Fibroblast of gingiva (primary cell): ENCODE results near the gene FAM111B.

ENCODE experiments used
- DNase-seq: peaks from one replicate; pipeline ENCODE4 v3.0.0-alpha.2; 2011; ENCODE audit warnings: low read depth

The FAM111B gene

GRCh38 chr11:59157433-59157832, 50.4 kb downstream of the FAM111B start:
- DNase-seq: no peak

- peak; percentile 76 for DNase-seq
Measured at GRCh38 chr11:59158206-59159068, 51.4 kb downstream of the FAM111B start.

GRCh38 chr11:59164028-59164427, 57.0 kb downstream of the FAM111B start:
- no peak for DNase-seq

- DNase-seq: peak; percentile 83
Measured at GRCh38 chr11:59171508-59172322, 64.7 kb downstream of the FAM111B start, which contains the start of gene DTX4. TSS of gene DTX4 (plus strand) at chr11:59172132. CDS start at chr11:59172596, 464 bp downstream.

GRCh38 chr11:59172345-59173079, 65.5 kb downstream of the FAM111B start:
- DNase-seq: no peak

GRCh38 chr11:59173080-59173963, 66.3 kb downstream of the FAM111B start:
- DNase-seq: no peak

- DNase-seq: no peak
Measured at GRCh38 chr11:59173964-59174663, 67.1 kb downstream of the FAM111B start.

- DNase-seq: no peak
Measured at GRCh38 chr11:59174664-59175033, 67.6 kb downstream of the FAM111B start.

GRCh38 chr11:59175091-59175501, 68.1 kb downstream of the FAM111B start:
- DNase-seq: no peak

- DNase-seq: no peak
Measured at GRCh38 chr11:59176330-59176729, 69.3 kb downstream of the FAM111B start.
